Body of pancreas (tissue), 4 donors: Measurements from ENCODE around the gene SLX4IP. TPM values are rescaled to one million over a fixed set of nuclear protein-coding genes. Genes with fewer than 3 reads are reported as not detected.

Experiments used
- ATAC-seq: fragments of 150-250 bp; one replicate; pipeline ENCODE4 v1.9.1; 2016
- DNase-seq, 4 donors: peaks; one replicate each; pipeline ENCODE4 v3.0.0-alpha.2; 2019
- H3K27ac ChIP-seq, 4 donors: fragments of 200-600 bp; sonication (generic); 1 replicate in 3 of 4; 2 replicates in 1 of 4; pipeline versions ENCODE4 v1.5.1 to v1.6.1; 2016 to 2019; ENCODE audit warnings: mild to moderate bottlenecking in 1 of 4, mixed read lengths in 1 of 4, moderate library complexity in 1 of 4
- H3K27me3 ChIP-seq, 2 donors: fragments of 200-600 bp; sonication (generic); one replicate each; pipeline ENCODE4 v1.6.0; 2016; ENCODE audit warnings: mild to moderate bottlenecking in 1 of 2
- H3K36me3 ChIP-seq, 2 donors: fragments of 200-600 bp; sonication (generic); replicated peaks in 1 of 2; 2 replicates each; pipeline ENCODE4 v1.5.1; 2016; ENCODE audit warnings: low read depth in 2 of 2; ENCODE audit not compliant: insufficient read depth in 1 of 2
- H3K4me1 ChIP-seq: fragments of 200-600 bp; sonication (generic); one replicate; pipeline ENCODE4 v1.6.0; 2016
- H3K4me3 ChIP-seq, 2 donors: fragments of 200-600 bp; sonication (generic); 1 replicate in 1 of 2; 2 replicates in 1 of 2; pipeline ENCODE4 v1.5.1; 2016 to 2019
- H3K9me3 ChIP-seq, 3 donors: fragments of 200-600 bp; sonication (generic); 1 replicate in 2 of 3; 2 replicates in 1 of 3; pipeline ENCODE4 v1.5.1; 2016
- POLR2A ChIP-seq, 3 donors: fragments of 450-650 bp; IDR thresholded peaks; one replicate each; pipeline ENCODE4 v1.6.1; 2016; ENCODE audit warnings: antibody characterized with exemption in 3 of 3, mild to moderate bottlenecking in 2 of 3
- WGBS, 2 donors: methylation state at CpG; one replicate each; pipeline ENCODE4 v1.1.5; 2017; 5-methylcytosine and 5-hydroxymethylcytosine counted together
- intact Hi-C: fragments of 100-400 bp; cut with DNase I; formaldehyde crosslinking; loops from one replicate; pipeline ENCODE4 v1.15.1; 2023
- total RNA-seq, 2 donors: library from RNA; depleted of rRNA; stranded (reverse); fragments of >200 nt; gene quantifications; one replicate each; pipeline ENCODE4 v1.1.0, GENCODE V29; 2016
- TF ChIP-seq, protein P1 (sequence below), 7 experiments: fragments of 450-650 bp in 4 of 7; fragments of 200-600 bp in 3 of 7; sonication (generic) in 3 of 7; IDR thresholded peaks; one replicate each; pipeline ENCODE4 v1.5.1; 2016 to 2019; ENCODE audit warnings: antibody characterized with exemption in 7 of 7

Gene SLX4IP
- total RNA-seq, 2 donors from 2014 or later: 4.3 to 4.7 TPM

GRCh38 chr20:10495173-10495572, 60.1 kb downstream of the SLX4IP start:
- Histone ChIP-seq H3K27me3 (no peaks in the 10 kb centered on the region), H3K4me3 (no peak overlapping the region), H3K4me1 (no peaks in the 10 kb centered on the region), H3K36me3 (no peaks in the 10 kb centered on the region), H3K27ac (no peak overlapping the region), H3K9me3 (no peaks in the 10 kb centered on the region)
- intact Hi-C loops: no loop called here
- 77 to 85% methylated on average over 2 of the region's 2 CpGs for WGBS, 2 donors
- no peak for DNase-seq
- TF ChIP-seq, protein P1, sequence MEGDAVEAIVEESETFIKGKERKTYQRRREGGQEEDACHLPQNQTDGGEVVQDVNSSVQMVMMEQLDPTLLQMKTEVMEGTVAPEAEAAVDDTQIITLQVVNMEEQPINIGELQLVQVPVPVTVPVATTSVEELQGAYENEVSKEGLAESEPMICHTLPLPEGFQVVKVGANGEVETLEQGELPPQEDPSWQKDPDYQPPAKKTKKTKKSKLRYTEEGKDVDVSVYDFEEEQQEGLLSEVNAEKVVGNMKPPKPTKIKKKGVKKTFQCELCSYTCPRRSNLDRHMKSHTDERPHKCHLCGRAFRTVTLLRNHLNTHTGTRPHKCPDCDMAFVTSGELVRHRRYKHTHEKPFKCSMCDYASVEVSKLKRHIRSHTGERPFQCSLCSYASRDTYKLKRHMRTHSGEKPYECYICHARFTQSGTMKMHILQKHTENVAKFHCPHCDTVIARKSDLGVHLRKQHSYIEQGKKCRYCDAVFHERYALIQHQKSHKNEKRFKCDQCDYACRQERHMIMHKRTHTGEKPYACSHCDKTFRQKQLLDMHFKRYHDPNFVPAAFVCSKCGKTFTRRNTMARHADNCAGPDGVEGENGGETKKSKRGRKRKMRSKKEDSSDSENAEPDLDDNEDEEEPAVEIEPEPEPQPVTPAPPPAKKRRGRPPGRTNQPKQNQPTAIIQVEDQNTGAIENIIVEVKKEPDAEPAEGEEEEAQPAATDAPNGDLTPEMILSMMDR (IDR thresholded peaks at IDR 0.05): no peak
- TF ChIP-seq POLR2A (IDR thresholded peaks at IDR 0.05): no peak
- no peak for ATAC-seq

DNA sequence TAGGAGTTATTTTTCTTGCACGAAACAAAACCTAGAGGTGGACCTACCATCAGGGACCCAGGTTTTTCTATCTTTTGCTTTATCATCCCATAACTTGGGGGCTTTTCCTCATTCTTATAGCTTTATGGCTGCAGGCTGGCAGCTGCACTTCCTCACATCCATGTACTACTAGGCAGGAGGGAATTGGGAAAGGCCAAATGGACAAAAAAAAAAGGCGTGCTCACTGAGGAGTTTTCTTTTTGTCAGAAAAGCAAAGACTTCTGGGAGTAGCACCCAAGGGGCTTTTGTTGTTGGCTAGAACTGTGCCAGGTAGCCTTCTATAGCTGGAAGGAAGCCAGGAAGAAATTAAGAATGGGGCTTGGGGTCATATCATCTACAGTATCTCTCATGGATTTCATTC, 61.4 kb downstream of the SLX4IP start:
- 89 to 96% methylated on average over 2 of the region's 2 CpGs for WGBS, 2 donors
- no peak for ATAC-seq
- TF ChIP-seq, protein P1 (IDR thresholded peaks at IDR 0.05): no peak
- no peak for TF ChIP-seq POLR2A (IDR thresholded peaks at IDR 0.05)
- H3K9me3 ChIP-seq: no peaks in the 10 kb centered on the region
- H3K36me3 ChIP-seq: no peaks in the 10 kb centered on the region
- DNase-seq: no peak
- H3K27ac ChIP-seq: no peak overlapping the region
- intact Hi-C loops: no loop called here
- no peak overlapping the region for H3K4me3 ChIP-seq
- no peaks in the 10 kb centered on the region for H3K4me1 ChIP-seq
- H3K27me3 ChIP-seq: no peaks in the 10 kb centered on the region

GRCh38 chr20:10497283-10497682, 62.2 kb downstream of the SLX4IP start:
- WGBS, 2 donors: 93 to 95% methylated on average over 2 of the region's 2 CpGs
- no peaks in the 10 kb centered on the region for H3K4me1 ChIP-seq
- no peaks in the 10 kb centered on the region for H3K9me3 ChIP-seq
- intact Hi-C loops: no loop called here
- no peaks in the 10 kb centered on the region for H3K36me3 ChIP-seq
- TF ChIP-seq, protein P1 (IDR thresholded peaks at IDR 0.05): no peak
- TF ChIP-seq POLR2A (IDR thresholded peaks at IDR 0.05): no peak
- H3K4me3 ChIP-seq: no peak overlapping the region
- no peak overlapping the region for H3K27ac ChIP-seq
- DNase-seq: no peak
- no peaks in the 10 kb centered on the region for H3K27me3 ChIP-seq
- ATAC-seq: no peak

DNA sequence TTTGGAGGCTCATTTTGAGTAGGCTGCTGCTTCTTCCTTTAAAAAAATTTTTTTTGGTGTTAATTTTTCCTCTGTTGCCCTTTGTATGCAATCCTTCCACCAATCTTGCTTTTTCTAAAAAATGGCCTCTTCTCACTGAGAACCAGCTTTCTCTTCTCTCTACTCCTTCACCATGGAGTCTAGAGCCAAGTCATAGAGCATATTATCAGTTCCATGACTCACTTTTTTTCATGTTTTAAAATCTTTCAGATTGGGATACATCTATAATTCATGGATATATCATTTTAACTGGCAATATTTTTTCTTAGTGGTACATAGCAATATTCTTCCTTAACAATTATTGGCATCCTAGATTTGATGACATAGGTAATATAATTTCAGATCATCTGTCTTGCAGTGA, 62.7 kb downstream of the SLX4IP start:
- DNase-seq: no peak
- Histone ChIP-seq H3K4me3 (no peak overlapping the region), H3K4me1 (no peaks in the 10 kb centered on the region), H3K27me3 (no peaks in the 10 kb centered on the region), H3K27ac (no peak overlapping the region), H3K9me3 (no peaks in the 10 kb centered on the region), H3K36me3 (no peaks in the 10 kb centered on the region)
- intact Hi-C loops: no loop called here
- ATAC-seq: no peak
- no peak for TF ChIP-seq POLR2A (IDR thresholded peaks at IDR 0.05)
- TF ChIP-seq, protein P1 (IDR thresholded peaks at IDR 0.05): no peak

DNA sequence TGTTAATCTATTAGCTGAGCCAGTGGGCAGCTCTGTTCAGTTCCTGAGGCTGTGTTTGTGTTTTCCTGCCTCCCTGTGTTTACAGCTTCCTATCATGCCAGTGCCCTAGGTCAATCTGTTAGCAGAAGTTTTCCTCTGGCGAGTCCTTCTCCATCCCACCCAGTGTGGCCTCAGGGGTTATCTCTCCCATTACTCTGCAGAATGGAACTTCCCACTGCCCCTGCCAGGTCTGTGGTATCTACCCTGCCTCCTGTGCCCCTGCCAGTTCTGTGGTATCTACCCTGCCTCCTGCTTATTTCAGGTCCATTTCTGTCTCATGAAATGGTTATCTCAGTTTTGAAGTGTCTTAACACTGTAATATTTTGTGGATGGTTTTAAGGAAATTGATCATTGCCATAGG, 63.1 kb downstream of the SLX4IP start:
- no peaks in the 10 kb centered on the region for H3K4me1 ChIP-seq
- H3K36me3 ChIP-seq: no peaks in the 10 kb centered on the region
- no peak for ATAC-seq
- WGBS, 2 donors: 24 to 62% methylated on average over 1 of the region's 1 CpG
- intact Hi-C loops: no loop called here
- DNase-seq: no peak
- H3K27me3 ChIP-seq: no peaks in the 10 kb centered on the region
- no peak for TF ChIP-seq POLR2A (IDR thresholded peaks at IDR 0.05)
- TF ChIP-seq, protein P1 (IDR thresholded peaks at IDR 0.05): no peak
- H3K9me3 ChIP-seq: no peaks in the 10 kb centered on the region
- no peak overlapping the region for H3K27ac ChIP-seq
- H3K4me3 ChIP-seq: no peak overlapping the region
